GM21786 (cell line): ENCODE measurements around the gene ANKMY2.
A peak's percentile ranks its signal among the peaks of the same experiment; 100 is the strongest.

Experiments
- ATAC-seq: cut with Tn5 transposase; IDR thresholded peaks from one replicate; pipeline ENCODE4 v1.9.1; 2021; ENCODE audit not compliant: unreplicated experiment

Gene ANKMY2

GRCh38 chr7:16583834-16584233, 61.7 kb downstream of the ANKMY2 start:
- no peak for ATAC-seq

GRCh38 chr7:16581286-16581685, 64.3 kb downstream of the ANKMY2 start:
- no peak for ATAC-seq

- no peak for ATAC-seq
These were observed 66.3 kb downstream of the ANKMY2 start for GRCh38 chr7:16579216-16579615.

GRCh38 chr7:16571941-16572340, 73.6 kb downstream of the ANKMY2 start:
- ATAC-seq: no peak

- ATAC-seq: no peak
These were observed 80.6 kb downstream of the ANKMY2 start for GRCh38 chr7:16564909-16565426.

GRCh38 chr7:16564023-16564380, 81.6 kb downstream of the ANKMY2 start:
- ATAC-seq: no peak

GRCh38 chr7:16563281-16564022, 82.1 kb downstream of the ANKMY2 start:
- peak; percentile 94 for ATAC-seq

GRCh38 chr7:16562456-16563220, 82.9 kb downstream of the ANKMY2 start:
- no peak for ATAC-seq

- no peak for ATAC-seq
These were observed 83.6 kb downstream of the ANKMY2 start for GRCh38 chr7:16561943-16562342.

- no peak for ATAC-seq
These were observed 85.9 kb downstream of the ANKMY2 start for GRCh38 chr7:16559497-16560179.

- ATAC-seq: no peak
These were observed 86.7 kb downstream of the ANKMY2 start for GRCh38 chr7:16558761-16559302.

GRCh38 chr7:16556359-16556758, 89.2 kb downstream of the ANKMY2 start:
- no peak for ATAC-seq

- no peak for ATAC-seq
These were observed 90.9 kb downstream of the ANKMY2 start for GRCh38 chr7:16554518-16555236.

- ATAC-seq: no peak
These were observed 94.9 kb downstream of the ANKMY2 start for GRCh38 chr7:16550671-16551070.
